C4-2B (cell line): ENCODE results near the gene TMEM207.

ENCODE experiments used
- H3K27ac ChIP-seq: fragments of 450-650 bp; 2 replicates; pipeline ENCODE4 v1.5.1; 2017
- CTCF ChIP-seq: fragments of 450-650 bp; conservative IDR thresholded peaks from 2 replicates; pipeline ENCODE4 v1.5.1; 2017; ENCODE audit warnings: mild to moderate bottlenecking
- ZFX ChIP-seq: fragments of 450-650 bp; IDR thresholded peaks from 2 replicates; pipeline ENCODE4 v1.6.1; 2017

The TMEM207 gene

DNA sequence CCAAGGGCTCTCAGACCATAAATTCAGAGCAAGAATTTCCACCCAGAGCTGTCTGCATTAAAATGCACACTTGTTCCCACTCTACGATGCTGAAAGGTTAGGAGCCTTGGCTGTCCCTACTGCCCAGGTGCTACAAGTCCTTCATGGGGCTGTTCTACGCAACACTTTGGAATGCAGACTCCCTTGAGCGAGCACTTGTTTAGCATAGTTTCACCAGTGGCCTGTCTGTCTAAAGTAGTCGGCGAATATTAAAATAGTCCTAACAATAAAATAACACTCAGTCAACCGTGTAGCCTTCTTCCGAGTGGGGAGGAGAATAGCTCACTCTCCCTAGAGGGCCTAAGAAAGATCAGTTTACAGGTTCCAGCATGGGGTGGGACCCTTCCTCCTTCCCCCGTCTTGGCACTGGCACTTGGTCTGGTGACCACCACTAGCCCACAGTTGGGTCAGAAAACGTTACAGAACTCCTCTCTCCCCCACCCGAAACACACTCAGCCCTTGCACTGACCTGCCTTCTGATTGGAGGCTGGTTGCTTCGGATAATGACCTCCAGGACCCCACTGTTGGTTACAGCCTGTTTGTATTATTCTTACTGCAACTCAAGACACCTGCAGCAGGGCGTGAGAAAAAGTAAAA lies 62.0 kb downstream of the TMEM207 start, which contains the start of gene CLDN16:
TSS of gene CLDN16 (plus strand) at position 586 of the 636 bp plus-strand sequence. CDS start 167 bp downstream, outside the sequence.
- TF ChIP-seq CTCF (no peak), ZFX (no peak)
- no peak within 1 kb of the TSS for H3K27ac ChIP-seq

- no peak overlapping the region for H3K27ac ChIP-seq
- no peak for TF ChIP-seq CTCF
These were observed 63.7 kb downstream of the TMEM207 start for GRCh38 chr3:190385731-190386688.

- H3K27ac ChIP-seq = no peak overlapping the region
- no peak for TF ChIP-seq ZFX
- peak; percentile 99 for TF ChIP-seq CTCF
These were observed 65.4 kb downstream of the TMEM207 start for GRCh38 chr3:190384309-190384756.

DNA sequence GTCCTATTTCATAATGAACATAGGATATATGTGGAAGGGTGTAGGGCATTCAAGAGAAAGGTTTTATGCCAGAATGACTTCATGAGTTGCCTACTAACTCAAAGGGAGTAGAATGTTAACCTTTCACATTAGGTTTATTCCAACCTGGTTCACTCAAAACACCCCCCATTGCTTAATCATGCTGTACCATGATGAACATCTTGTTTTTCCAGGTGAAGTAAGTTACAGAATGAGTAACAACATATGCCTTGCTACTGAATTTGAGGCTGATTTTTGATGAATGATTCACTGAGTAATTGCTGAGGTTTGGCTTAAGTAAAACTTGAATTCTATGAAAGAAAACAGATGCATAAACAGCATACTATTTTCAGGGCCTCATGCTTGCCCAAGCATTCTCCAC lies 67.6 kb downstream of the TMEM207 start:
- H3K27ac ChIP-seq = no peak overlapping the region
- no peak for TF ChIP-seq ZFX
- TF ChIP-seq CTCF = no peak

- H3K27ac ChIP-seq = no peak overlapping the region
- TF ChIP-seq ZFX (no peak), CTCF (no peak)
These were observed 68.3 kb downstream of the TMEM207 start for GRCh38 chr3:190381441-190381840.

GRCh38 chr3:190380184-190380583 lies 69.5 kb downstream of the TMEM207 start:
- no peak overlapping the region for H3K27ac ChIP-seq
- no peak for TF ChIP-seq ZFX
- TF ChIP-seq CTCF = no peak
